Lower leg skin (tissue), 4 donors: Measurements from ENCODE around the gene C3orf18. TPM values are rescaled to one million over a fixed set of nuclear protein-coding genes. Genes with fewer than 3 reads are reported as not detected.

Source experiments
- DNase-seq, 2 donors: peaks; one replicate each; pipeline ENCODE4 v3.0.0-alpha.2; 2019; ENCODE audit warnings: low spot score in 2 of 2
- H3K4me3 ChIP-seq: fragments of 200-600 bp; sonication (generic); 2 replicates; pipeline ENCODE4 v1.5.1; 2017; ENCODE audit warnings: mild to moderate bottlenecking, low read depth; ENCODE audit not compliant: poor library complexity, severe bottlenecking
- POLR2A ChIP-seq, 2 donors: fragments of 450-650 bp; IDR thresholded peaks; one replicate each; pipeline ENCODE4 v1.6.1; 2016 to 2017; ENCODE audit warnings: antibody characterized with exemption in 2 of 2, mild to moderate bottlenecking in 1 of 2, moderate library complexity in 1 of 2
- WGBS, 2 donors: methylation state at CpG; one replicate each; pipeline ENCODE4 v1.1.5; 2018; 5-methylcytosine and 5-hydroxymethylcytosine counted together
- intact Hi-C: fragments of 100-400 bp; cut with DNase I; formaldehyde crosslinking; loops from one replicate; pipeline ENCODE4 v1.15.0; 2023; ENCODE audit warnings: low total_unique reads
- total RNA-seq, 4 donors: library from RNA; depleted of rRNA; stranded (reverse); fragments of >200 nt; gene quantifications; one replicate each; pipeline ENCODE4 v1.1.0, GENCODE V29; 2016
- TF ChIP-seq, protein P1 (sequence below), 3 donors: fragments of 450-650 bp; IDR thresholded peaks; one replicate each; pipeline ENCODE4 v1.5.1; 2016; ENCODE audit warnings: antibody characterized with exemption in 3 of 3, mild to moderate bottlenecking in 3 of 3, moderate library complexity in 2 of 3

C3orf18 gene
- total RNA-seq, 4 donors from 2014 or later, result 0.27 to 3.9 (median 2.0) TPM

DNA sequence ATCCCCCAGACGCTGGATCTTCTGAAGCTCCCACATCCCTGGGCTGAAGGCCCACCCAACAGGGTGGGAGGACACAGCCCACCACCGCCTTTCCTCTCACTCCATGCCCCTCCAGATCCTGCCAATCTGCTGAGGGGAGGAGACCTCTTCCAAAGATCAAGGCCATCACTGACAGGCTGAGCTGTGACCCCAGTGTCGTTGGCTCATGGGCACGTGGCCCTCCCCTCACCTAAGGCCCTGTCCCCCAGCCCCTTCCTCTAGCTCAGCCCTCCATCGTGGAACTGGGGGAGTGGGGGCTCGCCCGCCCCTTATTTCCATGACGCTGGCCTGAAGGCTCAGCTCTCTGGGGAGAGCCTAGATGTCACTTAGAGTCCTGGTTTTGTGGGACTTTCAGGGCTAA lies 10.4 kb downstream of the C3orf18 start:
- TF ChIP-seq POLR2A (IDR thresholded peaks at IDR 0.05), result no peak
- TF ChIP-seq, protein P1, sequence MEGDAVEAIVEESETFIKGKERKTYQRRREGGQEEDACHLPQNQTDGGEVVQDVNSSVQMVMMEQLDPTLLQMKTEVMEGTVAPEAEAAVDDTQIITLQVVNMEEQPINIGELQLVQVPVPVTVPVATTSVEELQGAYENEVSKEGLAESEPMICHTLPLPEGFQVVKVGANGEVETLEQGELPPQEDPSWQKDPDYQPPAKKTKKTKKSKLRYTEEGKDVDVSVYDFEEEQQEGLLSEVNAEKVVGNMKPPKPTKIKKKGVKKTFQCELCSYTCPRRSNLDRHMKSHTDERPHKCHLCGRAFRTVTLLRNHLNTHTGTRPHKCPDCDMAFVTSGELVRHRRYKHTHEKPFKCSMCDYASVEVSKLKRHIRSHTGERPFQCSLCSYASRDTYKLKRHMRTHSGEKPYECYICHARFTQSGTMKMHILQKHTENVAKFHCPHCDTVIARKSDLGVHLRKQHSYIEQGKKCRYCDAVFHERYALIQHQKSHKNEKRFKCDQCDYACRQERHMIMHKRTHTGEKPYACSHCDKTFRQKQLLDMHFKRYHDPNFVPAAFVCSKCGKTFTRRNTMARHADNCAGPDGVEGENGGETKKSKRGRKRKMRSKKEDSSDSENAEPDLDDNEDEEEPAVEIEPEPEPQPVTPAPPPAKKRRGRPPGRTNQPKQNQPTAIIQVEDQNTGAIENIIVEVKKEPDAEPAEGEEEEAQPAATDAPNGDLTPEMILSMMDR (IDR thresholded peaks at IDR 0.05), result no peak
- DNase-seq, result no peak
- no peak overlapping the region for H3K4me3 ChIP-seq
- intact Hi-C loops, result no loop called here
- WGBS, 2 donors, result 68 to 69% methylated on average over 7 to 8 of the region's 8 CpGs

DNA sequence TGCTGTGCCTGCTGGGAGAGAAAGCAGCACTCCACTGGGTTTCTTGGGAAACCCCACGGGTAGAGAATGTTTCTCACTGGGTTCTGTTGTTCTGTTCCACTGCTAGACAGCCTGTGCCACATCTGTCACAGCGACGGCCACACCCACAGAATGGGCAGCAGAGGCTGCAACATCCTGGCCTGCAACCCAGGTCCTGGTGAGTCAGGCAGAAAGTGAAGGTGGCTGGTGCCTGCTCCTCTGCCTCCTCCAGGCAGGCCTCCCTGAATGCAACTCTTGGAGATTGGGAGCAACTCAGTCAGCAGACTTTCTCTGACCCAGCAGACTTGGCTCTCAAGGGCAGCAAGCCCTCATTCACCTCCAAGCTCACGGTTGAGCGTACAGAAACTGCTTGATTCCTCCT lies 13.0 kb downstream of the C3orf18 start:
- WGBS, 2 donors, result 53 to 72% methylated on average over 5 of the region's 5 CpGs
- TF ChIP-seq, protein P1 (IDR thresholded peaks at IDR 0.05), result no peak
- no peak overlapping the region for H3K4me3 ChIP-seq
- intact Hi-C loops, result no loop called here
- no peak for DNase-seq

DNA sequence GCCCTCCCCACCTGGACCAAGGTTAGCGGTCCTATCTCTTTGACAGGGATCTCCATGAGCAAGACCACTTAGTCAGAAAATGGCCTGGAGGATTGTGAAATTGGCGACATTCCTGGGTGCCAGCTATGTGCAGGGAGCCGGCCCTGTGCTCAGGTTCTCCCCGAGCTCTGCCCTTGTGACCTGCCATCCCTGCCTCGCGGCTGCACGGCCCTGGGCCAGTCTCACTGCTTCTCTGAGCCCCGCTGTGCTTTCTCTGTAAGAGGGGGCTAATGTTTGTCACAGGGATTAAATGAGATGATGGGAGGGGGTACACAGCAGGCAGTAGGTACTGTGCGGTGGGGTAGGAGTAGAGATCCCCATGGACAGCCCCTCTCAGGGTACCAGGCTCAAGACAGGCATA lies 14.9 kb downstream of the C3orf18 start:
- TF ChIP-seq POLR2A (IDR thresholded peaks at IDR 0.05), result no peak
- TF ChIP-seq, protein P1 (IDR thresholded peaks at IDR 0.05), result no peak
- no peak for DNase-seq
- 85 to 86% methylated on average over 9 of the region's 9 CpGs for WGBS, 2 donors
- intact Hi-C loops, result no loop called here
- H3K4me3 ChIP-seq, result no peak overlapping the region

DNA sequence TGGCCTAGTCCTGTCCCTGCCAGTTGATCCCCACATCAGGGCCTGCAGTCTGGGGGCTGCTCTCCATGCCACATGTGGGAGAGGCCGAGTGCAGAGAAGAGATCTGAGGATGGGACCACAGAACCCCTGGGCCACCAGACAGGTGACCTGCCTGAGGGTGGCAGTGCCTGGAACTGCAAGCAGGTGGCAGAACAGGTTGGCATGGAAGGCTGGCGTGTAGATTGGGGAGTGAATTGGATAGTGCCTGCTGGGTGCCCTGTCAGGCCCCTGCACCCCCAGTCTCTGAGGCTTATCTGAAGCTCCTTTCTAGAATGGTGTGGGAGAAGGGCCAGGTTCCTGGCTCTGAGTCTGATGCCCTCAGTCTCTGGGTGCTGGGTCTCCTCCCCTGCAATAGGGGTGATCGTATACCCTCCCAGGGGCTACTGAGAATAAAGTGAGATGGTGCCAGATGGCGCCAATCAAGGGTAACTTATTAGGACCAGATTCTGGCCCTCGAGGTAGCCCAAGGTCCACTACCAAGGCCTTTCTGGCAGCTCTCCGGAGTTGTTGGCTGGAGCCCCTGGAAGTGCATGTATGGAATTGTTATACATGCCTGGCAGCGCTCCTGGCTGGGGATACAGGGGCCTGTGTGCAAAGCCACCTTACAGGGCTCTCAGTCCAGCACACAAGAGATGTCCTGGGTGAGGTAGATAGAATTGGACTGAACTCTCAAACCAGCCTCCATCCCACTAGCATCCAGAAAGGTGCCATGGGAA lies 15.7 kb downstream of the C3orf18 start:
- no peak for DNase-seq
- intact Hi-C loops, result no loop called here
- 69 to 71% methylated on average over 5 to 6 of the region's 7 CpGs for WGBS, 2 donors
- no peak overlapping the region for H3K4me3 ChIP-seq
- TF ChIP-seq, protein P1 (IDR thresholded peaks at IDR 0.05), result no peak
- no peak for TF ChIP-seq POLR2A (IDR thresholded peaks at IDR 0.05)

DNA sequence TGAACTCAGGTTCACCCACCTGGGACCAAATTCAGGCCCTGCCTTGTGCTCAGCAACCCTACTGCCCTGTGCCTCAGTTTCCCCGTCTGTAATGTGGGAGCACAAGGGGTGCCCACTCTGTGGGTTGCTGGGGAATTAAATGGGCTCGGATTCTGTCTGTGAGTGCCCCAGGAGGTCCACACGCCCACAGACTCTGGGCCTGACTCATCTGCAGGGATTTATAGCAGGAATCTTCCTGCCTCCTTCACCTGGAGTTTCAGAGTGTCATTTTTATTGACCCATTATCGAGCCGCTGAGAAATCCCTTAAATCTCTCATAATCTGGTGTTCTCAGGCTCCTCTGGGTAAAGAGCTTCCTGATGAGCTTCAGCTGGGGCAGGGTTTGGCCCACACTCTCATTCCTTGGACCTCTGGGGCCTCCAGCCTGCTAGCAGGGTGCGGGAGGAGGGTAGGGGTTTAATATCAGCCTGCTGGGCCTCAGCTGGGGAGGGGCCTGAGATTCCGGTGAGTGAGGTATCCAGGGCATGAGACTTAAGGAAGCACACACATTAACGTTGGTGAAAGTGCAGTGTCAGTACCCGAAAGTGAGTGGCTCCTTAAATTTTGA lies 16.4 kb downstream of the C3orf18 start:
- DNase-seq, result no peak
- intact Hi-C loops, result no loop called here
- TF ChIP-seq, protein P1 (IDR thresholded peaks at IDR 0.05), result no peak
- no peak for TF ChIP-seq POLR2A (IDR thresholded peaks at IDR 0.05)
- H3K4me3 ChIP-seq, result no peak overlapping the region
- WGBS, 2 donors, result 52 to 70% methylated on average over 9 of the region's 9 CpGs
